Measurements from ENCODE around the gene PRM3.
A peak's percentile ranks its signal among the peaks of the same experiment; 100 is the strongest.

PRM3 gene

GRCh38 chr16:11306997-11307638 lies 33.7 kb upstream of the PRM3 start:
- H3K4me3 ChIP-seq (ENCODE audit: low read depth, low read length), result no peak overlapping the region
- peaks cover 20% of the 10 kb centered on the region for H3K4me1 ChIP-seq
- H3K4me2 ChIP-seq (ENCODE audit: low read length), result no peak overlapping the region
- H3K27me3 ChIP-seq (ENCODE audit: control insufficient read depth, insufficient read depth, low read length), result no peaks in the 10 kb centered on the region
- no peak overlapping the region for H2AFZ ChIP-seq
- no peak overlapping the region for H3K27ac ChIP-seq
- H3K79me2 ChIP-seq, result no peaks in the 10 kb centered on the region
- no peaks in the 10 kb centered on the region for H3K9me3 ChIP-seq (ENCODE audit: control insufficient read depth, low read length)
- TF ChIP-seq CTCF (IDR thresholded peaks at IDR 0.05), result no peak
- H3K9ac ChIP-seq, result no peak overlapping the region
- H3K36me3 ChIP-seq (ENCODE audit: control insufficient read depth, insufficient read depth, low read length), result no peaks in the 10 kb centered on the region

GRCh38 chr16:11306381-11306780 lies 33.0 kb upstream of the PRM3 start:
- Histone ChIP-seq H3K79me2 (no peaks in the 10 kb centered on the region), H3K4me3 (ENCODE audit: low read depth, low read length) (no peak overlapping the region), H3K27me3 (ENCODE audit: control insufficient read depth, insufficient read depth, low read length) (no peaks in the 10 kb centered on the region), H3K9me3 (ENCODE audit: control insufficient read depth, low read length) (no peaks in the 10 kb centered on the region), H3K27ac (no peak overlapping the region), H2AFZ (no peak overlapping the region), H3K9ac (no peak overlapping the region), H3K4me2 (ENCODE audit: low read length) (no peak overlapping the region), H3K4me1 (peaks cover 20% of the 10 kb centered on the region), H3K36me3 (ENCODE audit: control insufficient read depth, insufficient read depth, low read length) (no peaks in the 10 kb centered on the region)
- no peak for TF ChIP-seq CTCF (IDR thresholded peaks at IDR 0.05)

- peak overlapping the region; percentile 69 for H3K4me2 ChIP-seq (ENCODE audit: low read length)
- H3K27me3 ChIP-seq (ENCODE audit: control insufficient read depth, insufficient read depth, low read length), result no peaks in the 10 kb centered on the region
- peak overlapping the region; percentile 48 for H3K4me3 ChIP-seq (ENCODE audit: low read depth, low read length)
- peak overlapping the region; percentile 58 for H2AFZ ChIP-seq
- H3K9me3 ChIP-seq (ENCODE audit: control insufficient read depth, low read length), result no peaks in the 10 kb centered on the region
- peak overlapping the region; percentile 84 for H3K27ac ChIP-seq
- no peak overlapping the region for H3K9ac ChIP-seq
- H3K36me3 ChIP-seq (ENCODE audit: control insufficient read depth, insufficient read depth, low read length), result no peaks in the 10 kb centered on the region
- H3K4me1 ChIP-seq, result peaks cover 14% of the 10 kb centered on the region
- no peaks in the 10 kb centered on the region for H3K79me2 ChIP-seq
- TF ChIP-seq CTCF (IDR thresholded peaks at IDR 0.05), result no peak
Observed at GRCh38 chr16:11303405-11304138, 30.1 kb upstream of the PRM3 start.

- H3K4me3 ChIP-seq (ENCODE audit: low read depth, low read length), result peak overlapping the region; percentile 48
- H3K36me3 ChIP-seq (ENCODE audit: control insufficient read depth, insufficient read depth, low read length), result no peaks in the 10 kb centered on the region
- H3K27me3 ChIP-seq (ENCODE audit: control insufficient read depth, insufficient read depth, low read length), result no peaks in the 10 kb centered on the region
- H3K4me1 ChIP-seq, result peaks cover 14% of the 10 kb centered on the region
- no peaks in the 10 kb centered on the region for H3K79me2 ChIP-seq
- TF ChIP-seq CTCF (IDR thresholded peaks at IDR 0.05), result no peak
- peak overlapping the region; percentile 69 for H3K4me2 ChIP-seq (ENCODE audit: low read length)
- H3K27ac ChIP-seq, result peak overlapping the region; percentile 84
- H3K9me3 ChIP-seq (ENCODE audit: control insufficient read depth, low read length), result no peaks in the 10 kb centered on the region
- H2AFZ ChIP-seq, result peak overlapping the region; percentile 58
- H3K9ac ChIP-seq, result no peak overlapping the region
Observed at GRCh38 chr16:11302977-11303376, 29.5 kb upstream of the PRM3 start.

Measured in parathyroid adenoma (tissue), 2 donors.